Left lung (tissue), 10 donors: Measurements from ENCODE around the gene MAP4K1. TPM values are rescaled to one million over a fixed set of nuclear protein-coding genes. Genes with fewer than 3 reads are reported as not detected.
A peak's percentile ranks its signal among the peaks of the same experiment; 100 is the strongest.

Source experiments
- ATAC-seq: fragments of 200-7000 bp; cut with Tn5 transposase; one replicate; pipeline ENCODE4 v1.9.1; 2020; ENCODE audit warnings: moderate library complexity
- DNase-seq, 4 donors: peaks; one replicate each; pipeline ENCODE4 v3.0.0-alpha.2; 2013 to 2020
- H3K27ac ChIP-seq, 2 donors: fragments of 200-600 bp; sonication (generic) in 1 of 2; one replicate each; pipeline versions ENCODE4 v1.5.0 to v1.8.0; 2020 to 2021
- H3K27me3 ChIP-seq, 2 donors: fragments of 200-600 bp; sonication (generic) in 1 of 2; one replicate each; pipeline versions ENCODE4 v1.5.0 to v1.8.0; 2020 to 2021
- H3K36me3 ChIP-seq, 2 donors: fragments of 200-600 bp; sonication (generic) in 1 of 2; one replicate each; pipeline versions ENCODE4 v1.5.0 to v1.8.0; 2020 to 2021
- H3K4me1 ChIP-seq, 2 donors: fragments of 200-600 bp; one replicate each; pipeline ENCODE4 v1.8.0; 2021
- H3K4me3 ChIP-seq, 2 donors: fragments of 200-600 bp; sonication (generic) in 1 of 2; one replicate each; pipeline versions ENCODE4 v1.5.0 to v1.8.0; 2020 to 2021; ENCODE audit warnings: mild to moderate bottlenecking in 1 of 2
- H3K9me3 ChIP-seq, 2 donors: fragments of 200-600 bp; sonication (generic) in 1 of 2; one replicate each; pipeline versions ENCODE4 v1.5.0 to v1.8.0; 2020 to 2021
- CTCF ChIP-seq, 2 donors: fragments of 200-600 bp; sonication (generic) in 1 of 2; IDR thresholded peaks; one replicate each; pipeline versions ENCODE4 v1.5.0 to v1.8.0; 2021; ENCODE audit warnings: antibody characterized with exemption in 2 of 2
- intact Hi-C, 2 donors: fragments of 100-400 bp; cut with DNase I; formaldehyde crosslinking; loops; one replicate each; pipeline versions ENCODE4 v1.11.2 to v1.14.2; 2022
- polyA plus RNA-seq, 6 donors: library from polyadenylated mRNA; unstranded; fragments of 120-200 nt; gene quantifications; one replicate each; pipeline ENCODE4 v1.2.1, GENCODE V29; 2013; ENCODE audit not compliant: insufficient read length in 6 of 6
- total RNA-seq, 2 donors: library from RNA; stranded (reverse); fragmentation: NEBNext Ultra II Directional; extraction: Animal tissue kit (Norgen Biotek cat#: 25700); gene quantifications; one replicate each; pipeline ENCODE4 v1.2.1, GENCODE V29; 2021
- donor health status: DM: no; HTN: yes; CAD: no.
- donor health status: DM: no; HTN: no; CAD: no.

Gene MAP4K1
- total and polyA plus RNA-seq, 8 donors: 3.1 to 10.7 (median 4.4) TPM

DNA sequence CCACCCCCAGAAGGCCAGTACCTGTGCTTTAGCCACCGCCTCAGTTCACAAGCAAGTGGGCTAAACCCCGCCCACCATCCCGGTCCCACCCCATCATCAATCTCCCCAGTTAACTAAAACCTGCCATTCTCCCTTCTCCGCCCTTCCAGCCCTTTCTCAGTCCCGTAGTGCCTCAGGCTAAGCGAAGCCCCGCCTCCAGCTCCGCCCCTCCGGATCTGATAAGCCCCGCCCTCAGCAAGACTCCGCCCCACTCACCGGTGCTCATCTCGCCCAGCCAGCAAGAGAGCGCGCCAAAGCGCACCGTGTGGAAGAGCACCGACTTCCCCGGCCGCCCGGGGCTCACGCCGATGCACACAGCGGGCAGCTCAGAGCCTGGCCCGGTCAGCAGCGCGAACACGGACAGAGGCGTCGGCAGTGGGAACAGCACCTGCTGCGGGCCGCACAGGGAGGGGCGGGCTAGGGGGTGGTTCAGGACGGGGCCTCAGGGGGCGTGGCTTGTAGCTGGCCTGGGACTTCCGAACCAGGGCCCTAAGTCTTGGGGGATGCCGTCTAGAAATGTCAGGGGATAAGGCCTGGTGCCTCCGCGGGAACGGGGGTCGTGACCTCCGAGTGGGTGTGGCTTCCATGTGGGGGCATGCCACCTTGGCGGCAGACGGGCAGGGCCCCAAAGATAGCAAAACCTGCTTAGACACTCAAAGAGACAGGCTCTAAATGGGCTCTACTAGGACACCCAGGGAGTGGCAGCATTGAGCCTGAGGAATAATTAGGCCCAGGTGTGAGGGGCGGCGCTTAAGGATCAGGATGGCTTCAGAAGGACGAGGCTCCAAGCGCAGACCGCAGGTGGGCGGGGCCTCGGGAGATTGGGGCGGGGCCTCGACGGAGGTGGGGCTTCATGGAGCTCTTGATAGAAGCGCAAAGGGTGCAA, 21.4 kb downstream of the MAP4K1 start:
- H3K4me3 ChIP-seq: peak overlapping the region in 1 of 2 donors; percentile 17
- intact Hi-C loops: no loop called here
- H3K36me3 ChIP-seq: no peaks in the 10 kb centered on the region
- H3K4me1 ChIP-seq: peaks cover 0 to 4% of the 10 kb centered on the region in 2 donors
- H3K27ac ChIP-seq: no peak overlapping the region
- ATAC-seq (peak; percentile 94), DNase-seq (peak in 3 of 4 donors; percentile 25 to 83 (median 38))
- H3K27me3 ChIP-seq: no peaks in the 10 kb centered on the region
- H3K9me3 ChIP-seq: no peaks in the 10 kb centered on the region
- TF ChIP-seq CTCF (IDR thresholded peaks at IDR 0.05): no peak

DNA sequence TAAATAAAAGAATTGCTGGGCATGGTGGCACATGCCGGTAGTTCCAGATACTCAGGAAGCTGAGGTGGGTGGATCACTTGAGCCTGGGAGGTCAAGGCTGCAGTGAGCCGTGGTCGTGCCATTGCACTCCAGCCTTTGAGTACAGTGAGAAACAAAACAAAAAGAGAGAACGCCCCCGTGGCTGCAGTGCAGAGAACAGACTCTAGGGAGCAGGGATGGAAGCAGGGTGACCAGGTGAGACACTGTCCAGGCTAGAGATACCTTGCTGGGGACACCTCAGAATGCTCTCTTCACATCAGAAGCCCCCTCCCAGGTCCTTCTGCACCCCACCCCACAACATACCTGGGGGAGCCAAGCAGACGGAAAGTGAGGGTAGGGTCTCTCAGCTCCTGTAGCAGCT, 24.8 kb downstream of the MAP4K1 start:
- no peaks in the 10 kb centered on the region for H3K9me3 ChIP-seq

GRCh38 chr19:38588041-38588440, 29.7 kb downstream of the MAP4K1 start:
- H3K27ac ChIP-seq: no peak overlapping the region
- H3K9me3 ChIP-seq: no peaks in the 10 kb centered on the region
- DNase-seq: no peak
- no peaks in the 10 kb centered on the region for H3K36me3 ChIP-seq
- TF ChIP-seq CTCF (IDR thresholded peaks at IDR 0.05): no peak
- H3K4me3 ChIP-seq: no peak overlapping the region
- H3K27me3 ChIP-seq: no peaks in the 10 kb centered on the region
- peaks cover 0 to 6% of the 10 kb centered on the region in 2 donors for H3K4me1 ChIP-seq
- intact Hi-C loops: no loop called here
- ATAC-seq: no peak

More for the DNA sequence above, 24.8 kb downstream of the MAP4K1 start:
- intact Hi-C loops: no loop called here
- no peak for ATAC-seq
- DNase-seq: no peak
- H3K27me3 ChIP-seq: no peaks in the 10 kb centered on the region
- no peak overlapping the region for H3K4me3 ChIP-seq
- H3K4me1 ChIP-seq: peaks cover 0 to 4% of the 10 kb centered on the region in 2 donors
- TF ChIP-seq CTCF (IDR thresholded peaks at IDR 0.05): no peak
- no peak overlapping the region for H3K27ac ChIP-seq
- H3K36me3 ChIP-seq: no peaks in the 10 kb centered on the region

GRCh38 chr19:38587562-38587961, 30.2 kb downstream of the MAP4K1 start:
- peaks cover 0 to 6% of the 10 kb centered on the region in 2 donors for H3K4me1 ChIP-seq
- H3K36me3 ChIP-seq: no peaks in the 10 kb centered on the region
- intact Hi-C loops: no loop called here
- H3K27ac ChIP-seq: no peak overlapping the region
- no peaks in the 10 kb centered on the region for H3K27me3 ChIP-seq
- TF ChIP-seq CTCF (IDR thresholded peaks at IDR 0.05): no peak
- no peaks in the 10 kb centered on the region for H3K9me3 ChIP-seq
- H3K4me3 ChIP-seq: no peak overlapping the region
- DNase-seq (no peak), ATAC-seq (no peak)

DNA sequence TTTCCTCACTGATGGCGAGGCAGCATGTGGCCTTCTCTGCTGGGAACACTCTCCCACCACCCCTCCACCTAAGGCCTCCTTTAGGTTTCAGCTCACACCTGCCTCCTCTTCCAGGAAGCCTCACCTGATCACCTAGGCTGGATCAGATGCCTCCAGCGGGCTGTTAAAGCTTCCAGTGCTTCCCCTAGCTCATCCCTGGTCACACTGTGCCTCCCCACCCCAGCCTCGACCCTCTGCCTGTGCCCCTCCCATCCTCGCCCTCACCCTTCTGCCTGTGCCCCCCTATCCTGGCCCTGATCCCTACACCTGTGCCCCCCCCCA, 33.8 kb downstream of the MAP4K1 start:
- H3K36me3 ChIP-seq: no peaks in the 10 kb centered on the region
- no peak for ATAC-seq
- intact Hi-C loops: no loop called here

More for the DNA sequence above, 33.8 kb downstream of the MAP4K1 start:
- Histone ChIP-seq H3K4me3 (no peak overlapping the region), H3K4me1 (peaks cover 0 to 6% of the 10 kb centered on the region in 2 donors), H3K27ac (no peak overlapping the region), H3K9me3 (no peaks in the 10 kb centered on the region), H3K27me3 (no peaks in the 10 kb centered on the region)
- no peak for DNase-seq
- no peak for TF ChIP-seq CTCF (IDR thresholded peaks at IDR 0.05)
